H1 (cell line): ENCODE data around the gene BMPR1A. TPM values are rescaled to one million over a fixed set of nuclear protein-coding genes. Genes with fewer than 3 reads are reported as not detected.

Experiments
- CTCF ChIA-PET: fragments of 300-600 bp; sonication (Branson Sonifier 250); formaldehyde crosslinking; loops from one replicate; lab custom pipeline; 2021; ENCODE audit not compliant: partially characterized antibody; lab: Charles Lee
- POLR2A ChIA-PET: fragments of 300-600 bp; sonication (Branson Sonifier 250); formaldehyde crosslinking; loops from one replicate; lab custom pipeline; 2021; ENCODE audit warnings: inconsistent platforms; ENCODE audit not compliant: partially characterized antibody; lab: Charles Lee
- DNase-seq, 2 experiments: peaks; one replicate each; pipeline versions ENCODE4 v3.0.0 to v3.0.0-alpha.2; 2010 to 2022; ENCODE audit warnings: low spot score in 2 of 2, low read depth in 1 of 2, mixed read lengths in 1 of 2
- FAIRE-seq: peaks from 2 replicates; lab custom pipeline; 2011; peaks lifted over from hg19 to GRCh38; lab: Jason Lieb, UNC
- H2AFZ ChIP-seq: 2 replicates; pipeline ENCODE4 v1.8.1; 2012; ENCODE audit warnings: low read length, inconsistent platforms
- H2AK5ac ChIP-seq: 2 replicates; pipeline ENCODE4 v1.6.1; 2013; ENCODE audit warnings: low read depth, low read length
- H2BK120ac ChIP-seq: replicated peaks from 2 replicates; pipeline ENCODE3; 2013; ENCODE audit warnings: low read depth, low read length, inconsistent platforms
- H2BK12ac ChIP-seq: 2 replicates; pipeline ENCODE4 v1.6.1; 2013; ENCODE audit warnings: low read depth, low read length
- H2BK15ac ChIP-seq: 2 replicates; pipeline ENCODE4 v1.6.1; 2013; ENCODE audit warnings: low read length
- H2BK20ac ChIP-seq: 2 replicates; pipeline ENCODE4 v1.6.1; 2013; ENCODE audit warnings: low read length
- H2BK5ac ChIP-seq: 2 replicates; pipeline ENCODE4 v1.6.1; 2013; ENCODE audit warnings: low read depth, low read length
- H3K14ac ChIP-seq: 2 replicates; pipeline ENCODE4 v1.6.1; 2013; ENCODE audit warnings: inconsistent platforms; ENCODE audit not compliant: insufficient read length
- H3K18ac ChIP-seq: 2 replicates; pipeline ENCODE4 v1.6.1; 2013; ENCODE audit warnings: low read length; ENCODE audit errors: extremely low read depth
- H3K23ac ChIP-seq: 2 replicates; pipeline ENCODE4 v1.6.1; 2013; ENCODE audit warnings: inconsistent platforms; ENCODE audit not compliant: insufficient read length
- H3K23me2 ChIP-seq: 2 replicates; pipeline ENCODE4 v1.6.1; 2013; ENCODE audit warnings: low read depth, low read length
- H3K27ac ChIP-seq: 2 replicates; pipeline ENCODE4 v1.6.1; 2011; ENCODE audit warnings: low read depth, low read length, inconsistent platforms
- H3K27me3 ChIP-seq, 4 experiments: replicated peaks in 1 of 4; 1 replicate in 1 of 4; 2 replicates in 3 of 4; pipeline versions ENCODE4 v1.6.1 to v1.8.1; 2011 to 2013; ENCODE audit warnings: low read length in 3 of 4, mild to moderate bottlenecking in 3 of 4, inconsistent platforms in 2 of 4, mixed read lengths in 2 of 4, moderate library complexity in 1 of 4; ENCODE audit not compliant: control insufficient read depth in 3 of 4, insufficient read depth in 3 of 4; ENCODE audit errors: extremely low read depth in 1 of 4
- H3K36me3 ChIP-seq, 4 experiments: 2 replicates each; pipeline versions ENCODE4 v1.6.1 to v1.8.1; 2011 to 2013; ENCODE audit warnings: mild to moderate bottlenecking in 4 of 4, low read length in 3 of 4, moderate library complexity in 2 of 4, control low read depth in 1 of 4, inconsistent platforms in 1 of 4; ENCODE audit not compliant: insufficient read depth in 4 of 4, control insufficient read depth in 2 of 4
- H3K4ac ChIP-seq: replicated peaks from 2 replicates; pipeline ENCODE3; 2013; ENCODE audit warnings: low read length, low read depth, mixed read lengths, inconsistent platforms; ENCODE audit not compliant: insufficient read length
- H3K4me1 ChIP-seq, 4 experiments: replicated peaks in 1 of 4; 1 replicate in 1 of 4; 2 replicates in 3 of 4; pipeline versions ENCODE4 v1.6.1 to v1.8.1; 2011 to 2013; ENCODE audit warnings: low read length in 3 of 4, inconsistent platforms in 2 of 4, mixed read lengths in 1 of 4; ENCODE audit not compliant: insufficient read depth in 4 of 4, control insufficient read depth in 3 of 4
- H3K4me2 ChIP-seq, 2 experiments: 2 replicates each; pipeline versions ENCODE4 v1.6.1 to v1.8.1; 2011 to 2013; ENCODE audit warnings: low read depth in 2 of 2, low read length in 2 of 2, control low read depth in 1 of 2, inconsistent platforms in 1 of 2, mild to moderate bottlenecking in 1 of 2; ENCODE audit not compliant: insufficient read depth in 1 of 2
- H3K4me3 ChIP-seq, 4 experiments: fragments of 200-600, 300-600 bp in 1 of 4; sonication (generic), shearing (Covaris generic), sonication (Bioruptor Twin) in 1 of 4; 2 replicates each; pipeline versions ENCODE4 v1.5.1 to v1.8.1; 2011 to 2016; ENCODE audit warnings: low read length in 4 of 4, low read depth in 3 of 4, control low read depth in 2 of 4, inconsistent platforms in 2 of 4, mild to moderate bottlenecking in 2 of 4, mixed read lengths in 1 of 4, moderate library complexity in 1 of 4; ENCODE audit not compliant: insufficient read depth in 2 of 4; ENCODE audit errors: extremely low read depth in 1 of 4
- H3K56ac ChIP-seq: replicated peaks from 2 replicates; pipeline ENCODE3; 2013; ENCODE audit warnings: low read depth, mild to moderate bottlenecking, mixed read lengths, low read length, inconsistent platforms; ENCODE audit not compliant: insufficient read length
- H3K79me1 ChIP-seq: 2 replicates; pipeline ENCODE4 v1.6.1; 2013; ENCODE audit warnings: low read depth, low read length, control low read depth
- H3K79me2 ChIP-seq, 2 experiments: 2 replicates each; pipeline versions ENCODE4 v1.6.1 to v1.8.1; 2012 to 2013; ENCODE audit warnings: low read length in 2 of 2, mild to moderate bottlenecking in 2 of 2, inconsistent platforms in 1 of 2; ENCODE audit not compliant: insufficient read depth in 2 of 2, control insufficient read depth in 1 of 2
- H3K9ac ChIP-seq, 4 experiments: replicated peaks in 1 of 4; 1 replicate in 1 of 4; 2 replicates in 3 of 4; pipeline versions ENCODE4 v1.6.1 to v1.8.1; 2011 to 2013; ENCODE audit warnings: low read depth in 3 of 4, low read length in 3 of 4, control low read depth in 2 of 4, mild to moderate bottlenecking in 2 of 4, moderate library complexity in 2 of 4, inconsistent platforms in 1 of 4; ENCODE audit errors: extremely low read depth in 1 of 4
- H3K9me3 ChIP-seq, 2 experiments: 2 replicates each; pipeline versions ENCODE4 v1.6.1 to v1.8.1; 2012 to 2013; ENCODE audit warnings: mild to moderate bottlenecking in 2 of 2, moderate library complexity in 2 of 2, control low read depth in 1 of 2, inconsistent platforms in 1 of 2, low read depth in 1 of 2, low read length in 1 of 2, mixed read lengths in 1 of 2; ENCODE audit not compliant: insufficient read depth in 2 of 2
- H4K20me1 ChIP-seq, 2 experiments: replicated peaks in 1 of 2; 2 replicates each; pipeline versions ENCODE3 to v1.8.1; 2011 to 2013; ENCODE audit warnings: inconsistent platforms in 2 of 2, low read length in 2 of 2, mild to moderate bottlenecking in 1 of 2; ENCODE audit not compliant: insufficient read depth in 2 of 2, control insufficient read depth in 1 of 2
- H4K5ac ChIP-seq: 2 replicates; pipeline ENCODE4 v1.6.1; 2013; ENCODE audit warnings: low read length, low read depth, mixed read lengths, inconsistent platforms; ENCODE audit not compliant: insufficient read length
- H4K8ac ChIP-seq: 2 replicates; pipeline ENCODE4 v1.8.0; 2013; ENCODE audit warnings: mild to moderate bottlenecking, moderate library complexity, low read length, inconsistent platforms; ENCODE audit not compliant: insufficient read depth; ENCODE audit errors: extremely low read depth
- H4K91ac ChIP-seq: replicated peaks from 2 replicates; pipeline ENCODE3; 2013; ENCODE audit warnings: low read length, mixed read lengths, inconsistent platforms; ENCODE audit not compliant: insufficient read length
- CHD2 ChIP-seq: IDR thresholded peaks from 2 replicates; pipeline ENCODE4 v1.6.1; 2012; ENCODE audit warnings: low read length, improper control_type of control experiment
- EGR1 ChIP-seq: IDR thresholded peaks from 2 replicates; pipeline ENCODE4 v1.6.1; 2011; ENCODE audit warnings: low read depth, low read length, borderline replicate concordance
- GTF2F1 ChIP-seq: IDR thresholded peaks from 2 replicates; pipeline ENCODE4 v1.6.1; 2012; ENCODE audit warnings: low read depth, low read length, improper control_type of control experiment, borderline replicate concordance
- KDM5A ChIP-seq: fragments of 200-600 bp; IDR thresholded peaks from 2 replicates; pipeline ENCODE4 v1.7.1; 2012; ENCODE audit warnings: mild to moderate bottlenecking, low read length, inconsistent platforms, mixed read lengths
- MAFK ChIP-seq: IDR thresholded peaks from 2 replicates; pipeline ENCODE4 v1.6.1; 2012; ENCODE audit warnings: low read depth, mild to moderate bottlenecking, improper control_type of control experiment, low read length
- POU5F1 ChIP-seq: IDR thresholded peaks from 2 replicates; pipeline ENCODE4 v1.6.1; 2011; ENCODE audit warnings: low read depth, mild to moderate bottlenecking, low read length, moderate library complexity
- SP1 ChIP-seq: IDR thresholded peaks from 2 replicates; pipeline ENCODE4 v1.6.1; 2011; ENCODE audit warnings: low read depth, low read length
- TBP ChIP-seq: IDR thresholded peaks from 2 replicates; pipeline ENCODE4 v1.6.1; 2011; ENCODE audit warnings: low read depth, low read length, improper control_type of control experiment
- USF2 ChIP-seq: IDR thresholded peaks from 2 replicates; pipeline ENCODE4 v1.6.1; 2011; ENCODE audit warnings: low read length, improper control_type of control experiment
- ZNF274 ChIP-seq: IDR thresholded peaks from 2 replicates; pipeline ENCODE4 v1.7.0; 2012; ENCODE audit warnings: low read length, borderline replicate concordance; ENCODE audit errors: extremely low read depth
- WGBS, 2 experiments: shearing (Covaris generic) in 1 of 2; methylation state at CpG; one replicate each; pipeline versions ENCODE4 v1.1.6 to v1.1.7; 2013 to 2015; ENCODE audit warnings: low lambda C conversion rate in 2 of 2, mixed read lengths in 2 of 2, inconsistent platforms in 1 of 2, low coverage in 1 of 2, missing lambda C conversion rate in 1 of 2; ENCODE audit not compliant: insufficient replicate concordance in 2 of 2, insufficient coverage in 1 of 2, insufficient read length in 1 of 2; ENCODE audit errors: extremely low coverage in 1 of 2, missing lambda C conversion rate in 1 of 2; 5-methylcytosine and 5-hydroxymethylcytosine counted together
- polyA plus RNA-seq, 7 experiments: library from polyadenylated mRNA; depleted of rRNA in 3 of 7; stranded (reverse) in 5 of 7; unstranded in 2 of 7; fragments of >200 nt in 5 of 7; fragments of 200-250 nt in 2 of 7; gene quantifications; 1 replicate in 5 of 7; 2 replicates in 1 of 7; 4 replicates in 1 of 7; pipeline versions ENCODE4 v1.2.1 to v1.2.3, GENCODE V29; 2011 to 2013; ENCODE audit warnings: missing spikeins in 2 of 7, mixed read lengths in 2 of 7
- total RNA-seq: library from RNA; stranded (reverse); fragmentation: NEBNext Ultra II Directional; extraction: Animal tissue kit (Norgen Biotek cat#: 25700); gene quantifications from 2 replicates; pipeline ENCODE4 v1.2.1, GENCODE V29; 2021

BMPR1A gene
- total and polyA plus RNA-seq, 2 of the 8 experiments (the other 6 are each of a cell fraction or from before 2014, with no cell fraction given), result 34.4 to 129 TPM

GRCh38 chr10:86775056-86775869, 18.8 kb downstream of the BMPR1A start:
- Histone ChIP-seq H4K5ac (no peak overlapping the region), H2BK12ac (no peak overlapping the region), H4K91ac (no peak overlapping the region), H3K4me1 (peaks cover 6 to 14% (median 9%) of the 10 kb centered on the region in 4 experiments; a peak in 6 of 7 replicates), H3K9ac (0 out of 7 replicates have a peak overlapping the region, but pooled peaks of 1 of the 4 experiments have one; percentile 4), H4K8ac (no peak overlapping the region), H3K27me3 (no peaks in the 10 kb centered on the region), H3K36me3 (peaks cover 0 to 3% (median 0%) of the 10 kb centered on the region in 4 experiments; a peak in 1 of 8 replicates), H3K23me2 (no peaks in the 10 kb centered on the region), H2AK5ac (no peak overlapping the region), H3K4me2 (peak overlapping the region; percentile 0 to 19; a peak in 1 of 4 replicates), H3K4me3 (no peak overlapping the region), H3K18ac (no peak overlapping the region), H3K79me2 (peaks cover 31 to 100% of the 10 kb centered on the region in 2 experiments), H2AFZ (no peak overlapping the region), H2BK5ac (no peak overlapping the region; the same call in 1 of the 2 replicates), H2BK120ac (no peak overlapping the region), H3K79me1 (peaks cover under 1% of the 10 kb centered on the region; the same call in 1 of the 2 replicates), H3K27ac (no peak overlapping the region), H3K14ac (no peak overlapping the region), H2BK20ac (no peak overlapping the region), H4K20me1 (peaks cover 10 to 12% of the 10 kb centered on the region in 2 experiments), H3K56ac (no peak overlapping the region), H3K23ac (no peak overlapping the region), H3K4ac (no peak overlapping the region), H2BK15ac (no peak overlapping the region), H3K9me3 (no peaks in the 10 kb centered on the region)
- DNase-seq (no peak), FAIRE-seq (no peak)
- POLR2A ChIA-PET, result interaction anchor here (1.2 to 1.9 kb wide), 5 partner anchors 10 to 19 kb away, joined by 3 to 7 read pairs (median 4); partner anchors contain the start of gene BMPR1A
- CTCF ChIA-PET, result interaction anchor here (0.6 to 1.4 kb wide), 4 partner anchors 23 to 90 kb away, joined by 3 to 4 read pairs (median 3); no protein-coding TSS in a partner anchor
- 82% methylated on average over 6 of the region's 6 CpGs; no CpG with 5 or more reads in 1 of the 2 experiments for WGBS, 2 experiments
- no peak for TF ChIP-seq SP1
- no peak for TF ChIP-seq ZNF274
- no peak for TF ChIP-seq TBP
- no peak for TF ChIP-seq USF2
- TF ChIP-seq KDM5A, result no peak
- no peak for TF ChIP-seq GTF2F1
- no peak for TF ChIP-seq EGR1
- no peak for TF ChIP-seq CHD2
- no peak for TF ChIP-seq POU5F1
- TF ChIP-seq MAFK, result no peak
